HG02571 (cell line): ENCODE measurements around the gene POTEH.
"Not testable (repeated sequence)": the region's sequence is repeated elsewhere in the genome, so short reads cannot be mapped to it uniquely, and the experiment has no call there.

ENCODE experiments used
- ATAC-seq: cut with Tn5 transposase; IDR thresholded peaks from one replicate; pipeline ENCODE4 v1.9.1; 2021; ENCODE audit warnings: mild to moderate bottlenecking, moderate library complexity; ENCODE audit not compliant: unreplicated experiment

POTEH gene

DNA sequence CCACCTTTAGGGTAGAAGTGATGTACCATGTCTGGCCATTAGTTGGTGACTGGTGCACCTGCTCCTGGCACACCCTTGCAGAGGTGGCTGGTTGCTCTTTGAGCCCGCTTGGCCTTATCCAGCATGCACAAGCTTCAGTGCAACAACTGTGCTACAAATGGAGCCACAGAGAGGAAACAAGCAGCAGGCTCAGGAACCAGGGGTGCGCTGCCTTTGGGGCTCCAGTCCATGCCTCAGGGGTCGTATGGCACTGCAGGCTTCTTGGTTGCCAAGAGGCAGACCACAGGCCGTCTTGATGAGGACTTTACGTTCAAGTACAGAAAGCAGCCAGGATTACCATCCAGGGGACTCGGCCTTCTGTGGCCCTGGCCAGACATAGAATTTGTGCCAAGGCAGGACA lies 44.6 kb downstream of the POTEH start:
- ATAC-seq = not testable (repeated sequence)

DNA sequence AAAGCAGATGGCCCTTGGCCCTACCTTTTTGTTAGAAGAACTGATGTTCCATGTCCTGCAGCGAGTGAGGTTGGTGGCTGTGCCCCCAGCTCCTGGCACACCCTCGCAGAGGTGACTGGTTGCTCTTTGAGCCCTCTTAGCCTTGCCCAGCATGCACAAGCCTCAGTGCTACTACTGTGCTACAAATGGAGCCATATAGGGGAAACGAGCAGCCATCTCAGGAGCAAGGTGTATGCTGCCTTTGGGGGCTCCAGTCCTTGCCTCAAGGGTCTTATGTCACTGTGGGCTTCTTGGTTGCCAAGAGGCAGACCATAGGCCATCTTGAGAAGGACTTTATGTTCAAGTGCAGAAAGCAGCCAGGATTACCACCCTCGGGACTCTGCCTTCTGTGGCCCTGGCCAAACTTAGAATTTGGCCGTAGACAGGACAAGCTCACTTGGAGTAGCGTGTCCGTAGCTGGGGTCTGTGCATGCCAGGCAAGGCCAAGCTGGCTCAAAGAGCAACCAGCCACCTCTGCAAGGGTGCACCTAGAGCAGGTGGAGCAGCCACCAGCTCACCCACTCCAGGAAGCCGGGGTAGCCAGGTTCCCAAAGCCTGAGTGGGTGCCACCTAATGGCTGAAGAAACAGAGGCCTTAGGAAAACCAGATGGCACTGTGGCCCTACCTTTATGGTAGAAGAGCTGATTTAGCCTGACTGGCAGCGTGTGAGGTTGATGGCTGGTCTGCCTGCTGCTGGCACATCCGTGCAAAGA lies 48.5 kb downstream of the POTEH start:
- not testable (repeated sequence) for ATAC-seq

DNA sequence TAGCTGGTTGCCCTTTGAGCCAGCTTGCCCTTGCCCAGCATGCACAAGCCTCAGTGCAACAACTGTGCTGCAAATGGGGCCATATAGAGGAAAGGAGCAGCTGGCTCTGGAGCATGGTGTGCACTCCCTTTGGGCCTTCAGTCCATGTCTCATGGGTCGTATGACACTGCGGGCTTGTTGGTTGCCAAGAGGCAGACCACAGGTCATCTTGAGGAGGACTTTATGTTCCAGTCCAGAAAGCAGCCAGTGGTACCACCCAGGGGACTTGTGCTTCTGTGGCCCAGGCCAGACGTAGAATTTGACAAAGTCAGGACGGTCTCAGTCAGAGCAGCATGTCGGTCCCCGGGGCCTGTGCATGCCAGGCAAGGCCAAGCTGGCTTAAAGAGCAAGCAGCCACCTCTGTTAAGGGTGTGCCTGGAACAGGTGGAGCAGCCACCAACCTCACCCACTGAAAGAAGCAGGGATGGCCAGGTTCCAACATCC lies 49.1 kb downstream of the POTEH start:
- ATAC-seq = not testable (repeated sequence)

DNA sequence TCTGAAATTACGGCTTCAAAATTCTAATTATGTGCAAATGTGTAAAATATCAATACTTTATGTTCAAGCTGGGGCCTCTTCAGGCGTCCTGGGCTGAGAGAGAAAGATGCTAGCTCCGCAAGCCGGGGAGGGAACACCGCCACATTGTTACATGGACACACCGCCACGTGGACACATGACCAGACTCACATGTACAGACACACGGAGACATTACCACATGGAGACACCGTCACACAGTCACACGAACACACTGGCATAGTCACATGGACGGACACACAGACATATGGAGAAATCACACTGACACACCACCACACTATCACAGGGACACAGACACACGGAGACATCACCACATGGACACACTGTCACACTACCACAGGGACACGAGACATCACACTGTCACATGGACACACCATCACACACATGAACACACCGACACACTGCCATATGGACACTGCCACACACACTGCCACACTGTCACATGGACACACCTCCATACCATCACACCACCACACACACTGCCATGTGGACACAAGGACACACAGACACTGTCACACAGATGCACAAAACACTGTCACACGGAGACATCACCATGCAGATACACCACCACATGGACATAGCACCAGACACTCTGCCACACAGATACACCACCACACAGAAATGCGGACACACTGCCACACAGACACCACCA lies 58.0 kb downstream of the POTEH start:
- ATAC-seq = not testable (repeated sequence)

DNA sequence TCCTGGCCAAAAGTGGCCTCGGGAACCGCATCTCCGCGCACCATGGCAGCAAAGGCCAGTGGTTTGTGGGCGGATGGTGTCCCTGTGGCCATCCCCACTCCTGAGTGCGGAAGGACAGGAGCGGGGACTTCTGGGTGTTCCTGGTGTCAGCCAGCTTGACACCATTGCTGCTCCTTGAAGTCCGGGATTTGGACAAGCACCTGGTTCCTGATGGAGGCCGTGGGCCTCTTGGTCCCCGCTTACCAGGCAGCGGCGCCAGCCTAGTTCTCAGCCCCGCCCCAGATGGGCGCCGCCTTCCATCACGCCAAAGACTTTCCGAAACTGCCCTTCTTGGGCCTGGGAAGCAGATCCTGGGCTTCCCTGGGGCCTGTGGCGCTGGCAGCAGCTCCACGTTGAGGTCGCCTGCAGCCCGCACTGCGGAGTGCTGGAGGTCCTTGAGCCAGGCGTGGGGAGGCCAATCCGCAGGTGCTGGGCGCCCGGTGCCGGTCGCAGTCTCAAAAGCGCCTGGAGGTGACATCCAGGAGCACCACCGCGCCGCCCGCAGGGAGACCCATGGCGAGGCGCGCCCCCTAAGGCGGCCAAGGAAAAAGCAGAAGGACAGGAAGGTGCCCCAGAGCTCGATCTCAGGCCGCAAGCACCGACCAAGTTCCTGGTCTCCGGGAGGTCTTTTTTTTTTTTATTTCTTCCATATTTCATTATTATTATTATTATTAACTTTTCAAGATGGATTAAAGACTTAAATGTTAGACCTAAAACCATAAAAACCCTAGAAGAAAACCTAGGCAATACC lies 59.5 kb downstream of the POTEH start:
- not testable (repeated sequence) for ATAC-seq

DNA sequence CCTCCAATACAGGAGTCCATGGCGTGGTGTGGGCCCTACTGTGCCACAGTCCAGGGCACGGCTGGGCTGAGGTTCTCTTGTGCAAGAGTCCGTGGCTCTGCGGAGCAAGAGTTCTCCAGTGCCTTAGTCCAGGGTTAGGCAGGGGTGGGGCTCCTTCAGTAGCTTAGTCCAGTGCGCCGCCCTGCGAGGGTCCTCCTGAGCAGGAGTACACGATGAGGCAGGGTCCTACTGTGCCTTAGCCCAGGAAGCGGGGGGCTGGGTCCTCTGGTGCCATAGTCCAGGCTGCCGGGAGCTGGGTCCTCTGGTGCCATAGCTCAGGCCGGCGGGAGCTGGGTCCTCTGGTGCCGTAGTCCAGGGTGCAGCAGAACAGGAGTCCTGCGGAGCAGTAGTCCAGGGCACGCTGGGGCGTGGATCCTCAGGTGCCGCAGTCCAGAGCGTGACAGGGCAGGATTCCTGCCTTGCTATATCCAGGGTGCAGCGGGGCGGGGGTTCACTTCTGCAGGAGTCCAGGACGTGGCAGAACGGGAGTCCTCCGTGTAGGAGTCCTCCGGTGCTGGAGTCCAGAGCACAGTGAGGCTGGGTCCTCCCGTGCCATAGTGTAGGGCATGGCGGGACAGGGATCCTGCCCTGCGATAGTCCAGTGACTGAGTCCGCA lies 69.7 kb downstream of the POTEH start:
- ATAC-seq = not testable (repeated sequence)

DNA sequence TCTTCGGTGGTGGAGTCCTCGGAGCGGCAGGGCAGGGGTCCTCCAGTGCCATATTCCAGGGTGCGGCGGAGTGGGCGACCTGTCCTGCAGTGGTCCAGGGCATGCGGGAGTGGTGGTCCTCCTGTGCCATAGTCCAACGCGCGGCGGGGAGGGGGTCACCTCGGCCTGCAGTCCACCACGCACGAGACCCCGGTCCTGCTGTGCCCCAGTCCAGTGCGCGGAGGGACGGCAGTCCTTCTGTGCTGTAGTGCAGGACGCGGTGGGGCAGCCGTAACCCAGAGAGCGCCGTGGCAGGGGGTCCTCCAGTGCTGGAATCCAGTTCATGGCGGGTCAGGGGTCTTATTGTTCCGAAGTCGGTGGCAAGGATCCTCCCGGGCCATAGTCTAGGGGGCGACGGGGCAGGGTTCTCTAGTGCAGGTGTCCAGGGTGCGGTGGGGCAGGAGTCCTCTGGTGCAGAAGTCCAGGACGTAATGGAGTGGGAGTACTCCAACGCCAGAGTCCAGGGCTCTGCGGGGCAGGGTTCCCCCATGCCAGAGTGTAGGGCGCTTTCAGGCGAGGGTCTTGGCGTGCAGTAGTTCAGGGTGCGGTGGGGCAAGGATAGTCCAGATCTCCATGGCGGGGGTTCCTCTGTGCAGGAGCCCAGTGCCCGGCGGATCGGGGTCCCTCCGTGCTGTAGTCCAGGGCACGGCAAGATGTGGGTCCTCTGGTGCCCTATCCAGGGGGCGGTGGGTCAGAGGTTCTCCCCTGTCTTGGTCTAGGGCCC lies 70.7 kb downstream of the POTEH start:
- ATAC-seq = not testable (repeated sequence)

DNA sequence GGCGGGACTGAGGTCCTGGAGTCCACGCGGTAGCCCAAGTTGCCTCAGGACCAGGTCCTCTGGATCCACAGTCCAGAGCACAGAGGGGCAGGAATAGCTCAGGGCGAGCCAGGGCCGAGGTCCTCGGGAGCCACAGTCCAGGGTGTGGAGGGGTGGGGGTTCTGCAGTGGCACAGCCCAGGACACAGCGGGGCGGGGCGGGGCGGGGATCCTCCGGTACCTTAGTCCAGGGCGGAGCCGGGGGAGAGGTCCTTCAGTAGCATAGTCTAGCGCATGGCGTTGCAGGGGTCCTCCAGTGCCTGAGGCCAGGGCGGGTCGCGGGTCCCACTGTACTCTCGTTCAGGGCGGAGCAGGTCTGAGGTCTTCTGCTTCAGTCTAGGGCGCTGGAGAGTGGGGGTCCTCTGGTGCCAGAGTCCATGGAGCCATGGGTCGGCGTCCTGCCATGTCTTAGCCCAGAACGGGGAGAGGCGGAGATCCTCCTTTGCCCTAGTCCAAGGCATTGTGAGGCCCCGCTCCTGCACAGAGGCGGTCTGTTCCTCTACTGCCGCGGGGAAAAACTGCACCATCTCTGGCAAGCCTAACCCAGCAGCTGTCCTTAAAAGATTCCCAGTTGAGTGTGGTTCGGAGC lies 71.4 kb downstream of the POTEH start:
- not testable (repeated sequence) for ATAC-seq

DNA sequence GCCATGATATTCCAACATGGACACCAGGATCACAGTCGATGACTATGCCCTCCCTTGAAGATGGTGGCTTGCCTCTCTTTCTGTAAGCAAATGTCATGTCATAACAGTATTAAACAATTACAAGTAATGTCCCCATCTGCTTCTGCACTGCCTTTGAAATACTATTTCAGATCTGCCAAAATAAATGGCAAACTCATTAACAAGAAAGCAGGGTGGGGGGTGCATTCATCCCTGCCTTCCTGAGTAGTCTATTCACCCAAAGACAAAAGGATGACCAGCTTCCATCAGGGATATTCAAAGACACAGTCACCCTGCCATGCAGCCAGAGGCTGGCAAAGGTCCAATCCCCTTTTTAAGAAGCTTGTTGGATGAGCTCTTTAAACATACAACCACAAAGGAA lies 73.7 kb downstream of the POTEH start:
- not testable (repeated sequence) for ATAC-seq
